Hepatocyte (in vitro differentiated cells): Measurements from ENCODE around the gene ARHGAP45. TPM values are rescaled to one million over a fixed set of nuclear protein-coding genes. Genes with fewer than 3 reads are reported as not detected.

ENCODE experiments used
- DNase-seq: peaks from one replicate; pipeline ENCODE4 v3.0.0-alpha.2; 2016; ENCODE audit warnings: low spot score
- H2AFZ ChIP-seq: fragments of 200-600 bp; sonication (generic); 2 replicates; pipeline ENCODE4 v1.6.0; 2016; ENCODE audit warnings: antibody characterized with exemption, mild to moderate bottlenecking
- H3K27ac ChIP-seq: fragments of 200-600 bp; sonication (generic); 2 replicates; pipeline ENCODE4 v1.5.1; 2016; ENCODE audit warnings: mild to moderate bottlenecking
- H3K27me3 ChIP-seq: fragments of 200-600 bp; sonication (generic); 2 replicates; pipeline ENCODE4 v1.6.1; 2016
- H3K36me3 ChIP-seq: fragments of 200-600 bp; sonication (generic); replicated peaks from 2 replicates; pipeline ENCODE4 v1.5.1; 2016; ENCODE audit warnings: low read depth; ENCODE audit not compliant: insufficient read depth
- H3K4me1 ChIP-seq: fragments of 200-600 bp; sonication (generic); 2 replicates; pipeline ENCODE4 v1.5.1; 2016; ENCODE audit warnings: mild to moderate bottlenecking, moderate library complexity; ENCODE audit not compliant: insufficient read depth
- H3K4me2 ChIP-seq: fragments of 200-600 bp; sonication (generic); 2 replicates; pipeline ENCODE4 v1.6.0; 2016
- H3K4me3 ChIP-seq: fragments of 200-600 bp; sonication (generic); 2 replicates; pipeline ENCODE4 v1.5.1; 2016; ENCODE audit warnings: mild to moderate bottlenecking
- H3K79me2 ChIP-seq: fragments of 200-600 bp; sonication (generic); 2 replicates; pipeline ENCODE4 v1.6.0; 2017; ENCODE audit warnings: mild to moderate bottlenecking
- H3K9me2 ChIP-seq: fragments of 200-600 bp; sonication (generic); replicated peaks from 2 replicates; pipeline ENCODE4 v1.6.0; 2017; ENCODE audit warnings: mild to moderate bottlenecking; ENCODE audit not compliant: insufficient read depth
- H3K9me3 ChIP-seq: fragments of 200-600 bp; sonication (generic); 2 replicates; pipeline ENCODE4 v1.5.1; 2016; ENCODE audit warnings: low read depth, mild to moderate bottlenecking
- H4K20me1 ChIP-seq: fragments of 200-600 bp; sonication (generic); 2 replicates; pipeline ENCODE4 v1.6.0; 2016; ENCODE audit warnings: mild to moderate bottlenecking; ENCODE audit not compliant: insufficient read depth, poor library complexity, severe bottlenecking
- EZH2 ChIP-seq: fragments of 200-600 bp; sonication (generic); IDR thresholded peaks from 2 replicates; pipeline ENCODE4 v1.6.1; 2016; ENCODE audit warnings: antibody characterized with exemption, mild to moderate bottlenecking, borderline replicate concordance
- EZH2phosphoT487 ChIP-seq: fragments of 200-600 bp; sonication (generic); IDR thresholded peaks from one replicate; pipeline ENCODE4 v1.6.1; 2018; ENCODE audit warnings: antibody characterized with exemption, mild to moderate bottlenecking, low read depth, moderate library complexity; ENCODE audit not compliant: unreplicated experiment, severe bottlenecking
- WGBS: methylation state at CpG from one replicate; pipeline ENCODE4 v1.1.6; 2016; ENCODE audit warnings: low lambda C conversion rate; ENCODE audit errors: missing lambda C conversion rate; 5-methylcytosine and 5-hydroxymethylcytosine counted together
- polyA plus RNA-seq: library from polyadenylated mRNA; unstranded; fragments of >200 nt; fragmentation: Nextera tagmentation; extraction: Ambion mirVana; gene quantifications from 2 replicates; pipeline ENCODE4 v1.2.1, GENCODE V29; 2016
- total RNA-seq: library from RNA; depleted of rRNA; stranded (reverse); fragments of >200 nt; gene quantifications from 2 replicates; pipeline ENCODE4 v1.2.3, GENCODE V29; 2014
- TF ChIP-seq, protein P1 (sequence below): fragments of 200-600 bp; sonication (generic); IDR thresholded peaks from 2 replicates; pipeline ENCODE4 v1.5.1; 2016; ENCODE audit warnings: antibody characterized with exemption, mild to moderate bottlenecking; ENCODE audit not compliant: poor library complexity

Gene ARHGAP45
- total and polyA plus RNA-seq, 2 experiments from 2014 or later = 12.9 to 18.3 TPM

GRCh38 chr19:1122021-1122971 lies 55.3 kb downstream of the ARHGAP45 start:
- TF ChIP-seq EZH2phosphoT487 (no peak), EZH2 (no peak)
- TF ChIP-seq, protein P1, sequence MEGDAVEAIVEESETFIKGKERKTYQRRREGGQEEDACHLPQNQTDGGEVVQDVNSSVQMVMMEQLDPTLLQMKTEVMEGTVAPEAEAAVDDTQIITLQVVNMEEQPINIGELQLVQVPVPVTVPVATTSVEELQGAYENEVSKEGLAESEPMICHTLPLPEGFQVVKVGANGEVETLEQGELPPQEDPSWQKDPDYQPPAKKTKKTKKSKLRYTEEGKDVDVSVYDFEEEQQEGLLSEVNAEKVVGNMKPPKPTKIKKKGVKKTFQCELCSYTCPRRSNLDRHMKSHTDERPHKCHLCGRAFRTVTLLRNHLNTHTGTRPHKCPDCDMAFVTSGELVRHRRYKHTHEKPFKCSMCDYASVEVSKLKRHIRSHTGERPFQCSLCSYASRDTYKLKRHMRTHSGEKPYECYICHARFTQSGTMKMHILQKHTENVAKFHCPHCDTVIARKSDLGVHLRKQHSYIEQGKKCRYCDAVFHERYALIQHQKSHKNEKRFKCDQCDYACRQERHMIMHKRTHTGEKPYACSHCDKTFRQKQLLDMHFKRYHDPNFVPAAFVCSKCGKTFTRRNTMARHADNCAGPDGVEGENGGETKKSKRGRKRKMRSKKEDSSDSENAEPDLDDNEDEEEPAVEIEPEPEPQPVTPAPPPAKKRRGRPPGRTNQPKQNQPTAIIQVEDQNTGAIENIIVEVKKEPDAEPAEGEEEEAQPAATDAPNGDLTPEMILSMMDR = no peak
- no peaks in the 10 kb centered on the region for H3K27me3 ChIP-seq
- H2AFZ ChIP-seq = no peak overlapping the region
- H3K27ac ChIP-seq = no peak overlapping the region
- H3K79me2 ChIP-seq = no peaks in the 10 kb centered on the region
- no peak overlapping the region for H3K4me2 ChIP-seq
- H3K9me2 ChIP-seq = no peaks in the 10 kb centered on the region
- no peak overlapping the region for H3K4me3 ChIP-seq
- H4K20me1 ChIP-seq = no peaks in the 10 kb centered on the region
- H3K36me3 ChIP-seq = no peaks in the 10 kb centered on the region
- WGBS = 97% methylated on average over 38 of the region's 63 CpGs
- no peak for DNase-seq
- no peaks in the 10 kb centered on the region for H3K9me3 ChIP-seq
- H3K4me1 ChIP-seq = no peaks in the 10 kb centered on the region

DNA sequence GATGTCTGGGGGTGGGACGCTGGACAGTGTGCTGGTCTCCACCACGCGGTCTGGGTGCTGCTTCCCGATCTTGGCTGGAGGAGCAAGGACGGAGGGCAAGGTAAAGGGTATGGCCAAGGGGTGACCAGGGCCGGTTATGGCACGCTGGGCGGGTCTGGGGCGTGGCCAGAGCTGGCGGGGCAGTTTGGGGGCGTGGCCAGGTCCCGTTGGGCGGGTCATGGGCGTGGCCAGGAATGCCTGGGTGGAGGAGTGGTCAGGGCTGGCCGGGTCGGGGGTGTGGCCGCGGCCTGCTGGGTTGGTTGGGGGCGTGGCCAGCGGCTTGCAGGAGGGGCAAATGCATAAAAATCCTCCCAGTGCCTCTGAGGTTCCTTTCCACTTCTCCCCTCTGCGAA lies 56.0 kb downstream of the ARHGAP45 start:
- Histone ChIP-seq H3K9me2 (no peaks in the 10 kb centered on the region), H3K4me3 (no peak overlapping the region), H2AFZ (no peak overlapping the region), H3K9me3 (no peaks in the 10 kb centered on the region), H3K27ac (no peak overlapping the region), H3K36me3 (no peaks in the 10 kb centered on the region), H3K27me3 (no peaks in the 10 kb centered on the region), H4K20me1 (no peaks in the 10 kb centered on the region), H3K4me1 (no peaks in the 10 kb centered on the region), H3K79me2 (peaks cover 1% of the 10 kb centered on the region), H3K4me2 (no peak overlapping the region)
- peak; percentile 75 for DNase-seq
- TF ChIP-seq EZH2 = no peak
- no peak for TF ChIP-seq EZH2phosphoT487
- TF ChIP-seq, protein P1 = no peak
- WGBS = 95% methylated on average over 10 of the region's 21 CpGs

- 99% methylated on average over 20 of the region's 20 CpGs for WGBS
- Histone ChIP-seq H3K79me2 (peaks cover 3% of the 10 kb centered on the region), H2AFZ (no peak overlapping the region), H3K9me3 (no peaks in the 10 kb centered on the region), H4K20me1 (no peaks in the 10 kb centered on the region), H3K9me2 (no peaks in the 10 kb centered on the region), H3K36me3 (no peaks in the 10 kb centered on the region), H3K4me2 (no peak overlapping the region), H3K4me1 (no peaks in the 10 kb centered on the region), H3K27ac (no peak overlapping the region), H3K27me3 (no peaks in the 10 kb centered on the region), H3K4me3 (no peak overlapping the region)
- no peak for TF ChIP-seq EZH2
- no peak for DNase-seq
These were observed 56.4 kb downstream of the ARHGAP45 start for GRCh38 chr19:1123381-1123780.
